AML-193 (cell line): Measurements from ENCODE around the gene SPOPL.

Experiments
- DNase-seq, 2 experiments: peaks; one replicate each; lab custom pipeline; 2025; lab: John Stamatoyannopoulos, UW

SPOPL gene

GRCh38 chr2:138600732-138601457 is 99.3 kb downstream of the SPOPL start:
- no peak for DNase-seq

GRCh38 chr2:138601458-138602165 is 100.0 kb downstream of the SPOPL start:
- DNase-seq = no peak

- DNase-seq = no peak
These were observed 100.5 kb downstream of the SPOPL start for GRCh38 chr2:138602166-138602460.

GRCh38 chr2:138607746-138608145 is 106.2 kb downstream of the SPOPL start:
- DNase-seq = no peak

DNA sequence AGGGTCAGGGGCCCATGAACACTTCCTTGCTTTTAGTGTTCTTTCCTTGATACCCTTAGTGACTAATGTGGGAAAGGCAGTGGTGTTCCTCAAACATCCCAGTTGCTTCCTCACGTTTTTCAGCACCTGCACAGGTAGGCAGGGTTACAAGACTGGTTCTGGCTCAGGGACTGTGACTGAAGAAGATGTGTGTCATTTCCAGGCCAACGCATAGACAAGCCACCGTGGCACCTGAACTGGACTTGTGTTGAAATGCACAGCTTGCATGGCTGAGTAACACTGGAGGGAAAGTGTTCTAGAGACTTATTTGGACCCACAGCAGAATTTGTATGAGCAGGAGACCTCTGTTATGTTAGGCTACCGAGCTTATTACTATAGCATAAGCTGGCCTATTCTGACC is 107.9 kb downstream of the SPOPL start:
- DNase-seq = no peak

GRCh38 chr2:138610201-138610953 is 108.8 kb downstream of the SPOPL start:
- no peak for DNase-seq

DNA sequence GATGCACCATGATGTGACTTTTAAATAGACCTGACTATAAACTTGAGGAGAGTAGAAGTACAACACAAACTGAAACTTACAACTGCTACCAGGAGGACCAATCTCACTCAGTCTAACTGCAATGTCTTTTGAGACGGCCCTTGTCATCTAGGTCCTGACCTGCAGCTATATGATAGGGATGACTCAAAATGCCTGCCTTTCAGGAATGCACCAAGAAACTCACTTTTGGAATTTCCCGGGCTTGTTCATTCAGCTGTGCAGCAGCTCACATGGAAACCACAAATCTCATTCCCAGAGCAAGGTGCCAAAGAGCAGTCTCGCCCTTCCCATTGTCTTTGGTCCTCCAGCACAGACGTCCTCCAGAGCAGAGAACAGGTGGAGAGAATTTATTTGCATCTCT is 113.7 kb downstream of the SPOPL start:
- DNase-seq = no peak

DNA sequence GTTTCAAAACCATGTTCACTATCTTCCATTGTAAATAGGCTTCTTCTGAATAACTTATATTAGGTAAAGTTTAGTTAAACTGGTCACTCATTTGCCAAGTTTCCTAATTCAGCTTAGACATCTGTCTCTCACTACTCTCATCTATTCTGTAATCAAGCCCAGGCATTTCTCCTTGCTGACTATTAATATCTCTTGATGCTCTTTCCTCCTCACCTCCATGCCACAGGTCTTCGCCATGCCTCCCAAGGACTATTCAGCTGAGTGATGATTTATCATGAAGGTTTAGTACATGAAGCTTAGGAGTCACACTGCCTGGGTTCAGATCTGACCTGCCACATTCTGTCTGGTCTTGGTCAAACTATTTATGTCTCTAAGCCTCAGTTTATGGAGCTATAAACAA is 115.5 kb downstream of the SPOPL start:
- no peak for DNase-seq

- DNase-seq = no peak
These were observed 117.4 kb downstream of the SPOPL start for GRCh38 chr2:138618971-138619370.

DNA sequence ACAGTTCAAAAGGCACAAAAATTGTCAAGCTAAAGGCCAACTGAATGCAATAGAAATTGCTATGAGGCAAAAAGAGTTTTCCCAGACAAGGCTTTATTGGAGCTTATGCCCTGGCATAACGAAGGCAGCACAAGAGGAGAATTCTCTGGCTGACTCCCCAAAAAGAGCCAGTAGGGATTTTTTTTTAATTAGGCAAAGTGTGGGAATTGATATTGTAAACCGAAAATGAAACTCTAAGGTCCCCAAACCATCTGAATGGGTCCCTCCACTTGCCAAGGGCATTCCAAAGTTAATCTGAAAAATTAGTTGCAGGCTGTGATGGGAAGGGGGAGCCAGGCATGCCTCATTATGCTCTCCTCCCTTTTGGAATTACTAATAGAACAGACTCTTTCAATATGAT is 118.9 kb downstream of the SPOPL start:
- DNase-seq = no peak

- DNase-seq = no peak
These were observed 119.6 kb downstream of the SPOPL start for GRCh38 chr2:138621139-138621538.

GRCh38 chr2:138622613-138623012 is 121.0 kb downstream of the SPOPL start:
- DNase-seq = peak; percentile 15 to 28
